ENCODE data around the gene SLC6A11. TPM values are rescaled to one million over a fixed set of nuclear protein-coding genes. Genes with fewer than 3 reads are reported as not detected.

Gene SLC6A11
- total RNA-seq, 1 experiment from 2014 or later = 1.5 TPM

- Histone ChIP-seq H3K79me1 (ENCODE audit: insufficient read depth, low read depth, low read length, poor library complexity, severe bottlenecking) (no peaks in the 10 kb centered on the region), H3K4ac (ENCODE audit: low read depth, low read length) (no peak overlapping the region), H2BK15ac (ENCODE audit: low read depth, low read length) (no peak overlapping the region), H3K27ac (ENCODE audit: insufficient read length, low read depth, low read length) (no peak overlapping the region), H3K4me1 (ENCODE audit: insufficient read depth, low read length) (no peaks in the 10 kb centered on the region), H2AK5ac (ENCODE audit: insufficient read length, low read length) (no peak overlapping the region), H3K27me3 (ENCODE audit: insufficient read depth, low read length) (no peaks in the 10 kb centered on the region; the same call in 1 of the 2 replicates), H3K56ac (ENCODE audit: insufficient read length, low read depth, low read length) (no peak overlapping the region), H3K18ac (ENCODE audit: insufficient read length, low read depth, low read length) (no peak overlapping the region), H2BK20ac (ENCODE audit: low read depth, low read length, poor library complexity, severe bottlenecking) (no peak overlapping the region), H3K9ac (ENCODE audit: extremely low read depth, insufficient read length, low read length) (no peak overlapping the region), H3K14ac (ENCODE audit: insufficient read depth, low read length) (no peak overlapping the region), H3K4me2 (ENCODE audit: insufficient read depth, insufficient read length, low read length) (no peak overlapping the region), H3K23me2 (ENCODE audit: insufficient read length, low read depth, low read length, poor library complexity, severe bottlenecking) (no peaks in the 10 kb centered on the region), H3K9me3 (ENCODE audit: control insufficient read depth, low read depth, low read length) (no peaks in the 10 kb centered on the region), H2BK5ac (ENCODE audit: insufficient read length, low read length) (no peak overlapping the region), H2AFZ (ENCODE audit: low read length) (no peak overlapping the region), H4K91ac (ENCODE audit: insufficient read length, low read depth, low read length) (no peak overlapping the region), H4K5ac (ENCODE audit: insufficient read length, low read depth, low read length) (no peak overlapping the region), H4K20me1 (ENCODE audit: control insufficient read depth, insufficient read depth, insufficient read length) (no peaks in the 10 kb centered on the region), H4K8ac (replicated peaks; ENCODE audit: insufficient read length, low read depth, low read length) (no peak overlapping the region), H3T11ph (ENCODE audit: low read length) (no peak overlapping the region), H2BK12ac (ENCODE audit: insufficient read length, low read depth, low read length) (no peak overlapping the region), H3K23ac (ENCODE audit: insufficient read length, low read depth, low read length) (no peak overlapping the region), H3K79me2 (ENCODE audit: insufficient read depth, low read length) (no peaks in the 10 kb centered on the region), H2BK120ac (ENCODE audit: low read depth, low read length, poor library complexity, severe bottlenecking) (no peak overlapping the region)
- no peaks in the 10 kb centered on the region for H3K9me3 Mint-ChIP-seq
- TF ChIP-seq CTCF (conservative IDR thresholded peaks at IDR 0.05) = no peak
- H3K27me3 Mint-ChIP-seq (ENCODE audit: low read depth) = peaks cover 33% of the 10 kb centered on the region
- H3K36me3 Mint-ChIP-seq (ENCODE audit: insufficient read depth in 1 of 3, low read depth in 3 of 3) = peaks cover 0 to 5% (median 0%) of the 10 kb centered on the region in 3 experiments; a peak in 1 of 7 replicates
- WGBS (ENCODE audit: extremely low coverage, insufficient read length, low lambda C conversion rate) = no CpG with 5 or more reads among the region's 5 CpGs
- H3K27ac Mint-ChIP-seq = no peak overlapping the region; a peak in 1 of 7 replicates
- 0 out of 4 replicates have a peak, but pooled peaks cover 0 to 2% of the 10 kb centered on the region in 2 experiments for H3K4me1 Mint-ChIP-seq
- no peak for DNase-seq
- no peak overlapping the region for H3K4me3 Mint-ChIP-seq
These were observed 6.0 kb downstream of the SLC6A11 start for GRCh38 chr3:10822055-10822454.
